ENCODE data around the gene CELF4.

The CELF4 gene

GRCh38 chr18:37230768-37231167, 334.8 kb downstream of the CELF4 start:
- DNase-seq (ENCODE audit: low read depth, low spot score) = no peak

GRCh38 chr18:37225279-37225678, 340.3 kb downstream of the CELF4 start:
- DNase-seq (ENCODE audit: low read depth, low spot score) = no peak

GRCh38 chr18:37222999-37223378, 342.6 kb downstream of the CELF4 start:
- DNase-seq (ENCODE audit: low read depth, low spot score) = no peak

- DNase-seq (ENCODE audit: low read depth, low spot score) = no peak
Observed at GRCh38 chr18:37222354-37222998, 343.1 kb downstream of the CELF4 start.

- no peak for DNase-seq (ENCODE audit: low read depth, low spot score)
Observed at GRCh38 chr18:37219257-37219656, 346.3 kb downstream of the CELF4 start.

GRCh38 chr18:37218022-37218590, 347.5 kb downstream of the CELF4 start:
- DNase-seq (ENCODE audit: low read depth, low spot score) = no peak

GRCh38 chr18:37210781-37211180, 354.8 kb downstream of the CELF4 start:
- DNase-seq (ENCODE audit: low read depth, low spot score) = no peak

GRCh38 chr18:37207343-37207742, 358.3 kb downstream of the CELF4 start:
- DNase-seq (ENCODE audit: low read depth, low spot score) = no peak

GRCh38 chr18:37199741-37200140, 365.9 kb downstream of the CELF4 start:
- DNase-seq (ENCODE audit: low read depth, low spot score) = no peak

All from activated naive CD8-positive, alpha-beta T cell treated with anti-CD3 and anti-CD28 coated beads, Interleukin-2, amount 50 U/mL, for 16 hours (primary cell).